PFSK-1 (cell line): ENCODE measurements around the gene IL1RN.

Experiments
- FOXP2 ChIP-seq: optimal IDR thresholded peaks from 2 replicates; pipeline ENCODE3; 2011; ENCODE audit warnings: borderline replicate concordance, control low read depth, inconsistent platforms; ENCODE audit not compliant: insufficient read depth; ENCODE audit errors: extremely low read length, extremely low read depth
- POLR2AphosphoS5 ChIP-seq: IDR thresholded peaks from 2 replicates; pipeline ENCODE4 v1.6.1; 2012; ENCODE audit warnings: low read depth, mild to moderate bottlenecking, control low read depth, low read length, moderate library complexity
- SIN3A ChIP-seq: IDR thresholded peaks from 2 replicates; pipeline ENCODE4 v1.6.1; 2012; ENCODE audit warnings: mild to moderate bottlenecking, low read length, moderate library complexity, borderline replicate concordance; ENCODE audit not compliant: insufficient read depth
- TAF1 ChIP-seq: IDR thresholded peaks from 2 replicates; pipeline ENCODE4 v1.6.1; 2012; ENCODE audit warnings: low read length, control low read depth, borderline replicate concordance; ENCODE audit not compliant: insufficient read depth
- TF ChIP-seq, protein P1 (sequence below), 2 experiments: IDR thresholded peaks; 2 replicates each; pipeline versions ENCODE4 v1.6.1 to v1.8.0; 2011 to 2012; ENCODE audit warnings: low read depth in 2 of 2, low read length in 2 of 2, control low read depth in 1 of 2, inconsistent platforms in 1 of 2, mild to moderate bottlenecking in 1 of 2, moderate library complexity in 1 of 2; ENCODE audit not compliant: insufficient read depth in 1 of 2

IL1RN gene

DNA sequence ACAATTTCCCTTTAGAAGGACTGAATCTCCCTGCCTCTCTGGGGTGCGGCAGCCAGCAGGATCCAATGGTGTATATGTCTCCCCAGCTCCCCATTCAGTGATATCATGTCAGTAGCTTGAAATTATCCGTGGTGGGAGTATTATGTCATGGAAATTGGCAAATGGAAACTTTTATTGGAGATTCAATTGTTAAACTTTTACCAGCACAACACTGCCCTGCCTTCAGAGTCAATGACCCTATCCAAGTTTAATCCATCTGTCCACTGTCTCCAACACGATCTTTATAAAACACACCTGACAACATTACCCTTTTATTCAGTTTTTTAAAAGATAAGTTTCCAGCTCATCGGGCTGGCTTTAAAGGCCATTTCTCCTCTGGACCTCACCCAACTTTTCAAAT is 5.0 kb upstream of the IL1RN start:
- TF ChIP-seq POLR2AphosphoS5 = no peak

DNA sequence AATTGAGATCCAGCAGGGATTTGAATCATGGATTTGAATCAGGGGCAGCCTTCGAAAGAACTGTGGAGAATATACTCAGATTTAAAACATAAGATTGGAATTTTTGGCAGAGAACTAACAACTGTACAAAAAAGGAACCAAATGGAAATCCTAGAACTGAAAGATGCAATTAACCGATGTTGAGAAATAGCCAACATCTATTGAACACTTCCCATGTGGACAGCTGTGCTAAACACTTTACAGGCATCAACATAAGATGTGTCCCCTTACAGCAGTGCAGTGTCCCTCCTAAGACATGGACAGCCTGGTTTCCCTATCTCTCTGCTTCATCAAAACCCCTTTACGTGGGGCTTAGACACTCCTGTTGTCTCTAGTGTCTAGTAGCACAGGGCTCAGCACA is 3.7 kb upstream of the IL1RN start:
- TF ChIP-seq TAF1 (no peak), POLR2AphosphoS5 (no peak), SIN3A (no peak), FOXP2 (no peak)
- TF ChIP-seq, protein P1, sequence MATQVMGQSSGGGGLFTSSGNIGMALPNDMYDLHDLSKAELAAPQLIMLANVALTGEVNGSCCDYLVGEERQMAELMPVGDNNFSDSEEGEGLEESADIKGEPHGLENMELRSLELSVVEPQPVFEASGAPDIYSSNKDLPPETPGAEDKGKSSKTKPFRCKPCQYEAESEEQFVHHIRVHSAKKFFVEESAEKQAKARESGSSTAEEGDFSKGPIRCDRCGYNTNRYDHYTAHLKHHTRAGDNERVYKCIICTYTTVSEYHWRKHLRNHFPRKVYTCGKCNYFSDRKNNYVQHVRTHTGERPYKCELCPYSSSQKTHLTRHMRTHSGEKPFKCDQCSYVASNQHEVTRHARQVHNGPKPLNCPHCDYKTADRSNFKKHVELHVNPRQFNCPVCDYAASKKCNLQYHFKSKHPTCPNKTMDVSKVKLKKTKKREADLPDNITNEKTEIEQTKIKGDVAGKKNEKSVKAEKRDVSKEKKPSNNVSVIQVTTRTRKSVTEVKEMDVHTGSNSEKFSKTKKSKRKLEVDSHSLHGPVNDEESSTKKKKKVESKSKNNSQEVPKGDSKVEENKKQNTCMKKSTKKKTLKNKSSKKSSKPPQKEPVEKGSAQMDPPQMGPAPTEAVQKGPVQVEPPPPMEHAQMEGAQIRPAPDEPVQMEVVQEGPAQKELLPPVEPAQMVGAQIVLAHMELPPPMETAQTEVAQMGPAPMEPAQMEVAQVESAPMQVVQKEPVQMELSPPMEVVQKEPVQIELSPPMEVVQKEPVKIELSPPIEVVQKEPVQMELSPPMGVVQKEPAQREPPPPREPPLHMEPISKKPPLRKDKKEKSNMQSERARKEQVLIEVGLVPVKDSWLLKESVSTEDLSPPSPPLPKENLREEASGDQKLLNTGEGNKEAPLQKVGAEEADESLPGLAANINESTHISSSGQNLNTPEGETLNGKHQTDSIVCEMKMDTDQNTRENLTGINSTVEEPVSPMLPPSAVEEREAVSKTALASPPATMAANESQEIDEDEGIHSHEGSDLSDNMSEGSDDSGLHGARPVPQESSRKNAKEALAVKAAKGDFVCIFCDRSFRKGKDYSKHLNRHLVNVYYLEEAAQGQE (IDR thresholded peaks at IDR 0.05; ENCODE audit: insufficient read depth in 1 of 2, low read depth in 2 of 2, low read length in 2 of 2) = no peak

DNA sequence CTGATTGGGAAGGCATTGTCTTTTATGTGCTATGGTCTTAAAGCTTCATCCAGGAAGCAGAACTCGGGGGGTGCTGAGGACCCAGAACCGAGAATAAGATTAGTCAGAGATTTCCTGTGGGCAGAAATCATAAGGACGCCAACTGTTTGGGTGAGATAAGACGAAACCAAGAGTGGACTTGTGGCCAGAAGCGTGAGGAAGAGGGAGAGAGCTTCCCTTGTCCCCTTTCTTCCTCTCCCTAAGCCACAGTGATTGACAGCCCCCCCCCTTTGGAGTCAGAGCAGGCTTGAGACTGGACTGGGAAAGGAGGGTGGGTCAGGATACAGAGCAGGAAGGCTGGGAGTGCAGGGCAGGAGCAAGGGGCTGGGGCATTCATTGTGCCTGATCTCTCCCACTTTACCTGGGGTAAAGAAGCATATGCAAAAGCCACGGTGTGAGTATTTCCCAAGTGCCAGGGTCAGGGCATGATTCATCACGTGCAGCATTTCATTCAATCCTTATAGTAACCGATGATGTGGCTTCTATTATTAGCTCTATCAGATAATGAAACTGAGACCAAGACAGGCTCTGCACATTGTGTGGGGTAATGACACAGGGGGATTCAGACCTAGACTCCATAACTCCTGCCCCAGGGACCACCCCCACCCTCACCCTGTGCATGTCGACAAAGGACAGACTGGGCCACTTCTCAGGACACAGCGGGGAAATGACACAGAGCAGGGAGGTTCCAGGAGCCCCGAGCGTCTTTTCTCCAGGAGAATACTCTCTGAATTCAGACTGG is 3.0 kb upstream of the IL1RN start:
- TF ChIP-seq POLR2AphosphoS5 (no peak), FOXP2 (no peak), TAF1 (no peak), SIN3A (no peak)
- TF ChIP-seq, protein P1 (IDR thresholded peaks at IDR 0.05; ENCODE audit: insufficient read depth in 1 of 2, low read depth in 2 of 2, low read length in 2 of 2) = no peak

DNA sequence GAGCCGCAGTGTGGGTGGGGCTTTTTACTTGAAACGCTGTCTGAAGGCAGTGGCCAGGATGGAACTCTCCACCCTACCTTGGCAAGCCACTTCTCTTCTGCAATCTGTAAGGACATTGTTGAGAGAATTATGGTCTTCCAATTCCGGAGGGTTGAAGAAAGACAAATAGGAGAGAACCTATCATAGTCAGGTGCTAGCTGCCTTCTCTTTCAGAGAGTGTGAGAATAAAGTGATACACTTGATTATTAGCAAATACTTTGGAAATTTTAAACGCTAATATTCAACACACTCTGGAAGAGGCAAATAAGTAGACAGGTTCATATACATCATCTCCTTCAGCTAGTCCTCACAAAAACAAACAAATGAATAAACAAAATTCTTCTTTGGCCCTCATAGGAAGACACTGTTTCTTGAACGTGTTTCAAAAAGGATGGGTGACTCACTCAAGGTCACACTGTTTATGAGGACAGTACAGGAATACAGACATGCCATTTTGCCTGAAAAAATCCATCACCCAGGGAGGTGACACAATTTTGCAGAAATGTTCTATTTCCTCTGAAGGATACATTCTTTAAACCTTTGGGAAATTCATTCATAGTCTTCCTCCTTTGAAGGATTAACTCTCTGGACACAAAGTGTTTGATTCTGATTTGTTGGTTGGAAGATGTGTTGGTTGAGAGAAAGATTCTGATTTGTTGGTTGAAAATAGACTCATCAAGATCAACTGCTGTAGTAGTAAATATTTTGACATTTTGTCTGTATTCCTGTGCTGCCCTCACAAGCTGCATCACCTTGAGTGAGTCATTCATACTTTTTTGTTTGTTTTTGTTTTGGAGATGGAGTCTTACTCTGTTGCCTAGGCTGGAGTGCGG is 2.2 kb upstream of the IL1RN start:
- TF ChIP-seq POLR2AphosphoS5 = no peak
- no peak for TF ChIP-seq FOXP2
- TF ChIP-seq, protein P1 (IDR thresholded peaks at IDR 0.05; ENCODE audit: insufficient read depth in 1 of 2, low read depth in 2 of 2, low read length in 2 of 2) = no peak
- no peak for TF ChIP-seq TAF1
- no peak for TF ChIP-seq SIN3A

DNA sequence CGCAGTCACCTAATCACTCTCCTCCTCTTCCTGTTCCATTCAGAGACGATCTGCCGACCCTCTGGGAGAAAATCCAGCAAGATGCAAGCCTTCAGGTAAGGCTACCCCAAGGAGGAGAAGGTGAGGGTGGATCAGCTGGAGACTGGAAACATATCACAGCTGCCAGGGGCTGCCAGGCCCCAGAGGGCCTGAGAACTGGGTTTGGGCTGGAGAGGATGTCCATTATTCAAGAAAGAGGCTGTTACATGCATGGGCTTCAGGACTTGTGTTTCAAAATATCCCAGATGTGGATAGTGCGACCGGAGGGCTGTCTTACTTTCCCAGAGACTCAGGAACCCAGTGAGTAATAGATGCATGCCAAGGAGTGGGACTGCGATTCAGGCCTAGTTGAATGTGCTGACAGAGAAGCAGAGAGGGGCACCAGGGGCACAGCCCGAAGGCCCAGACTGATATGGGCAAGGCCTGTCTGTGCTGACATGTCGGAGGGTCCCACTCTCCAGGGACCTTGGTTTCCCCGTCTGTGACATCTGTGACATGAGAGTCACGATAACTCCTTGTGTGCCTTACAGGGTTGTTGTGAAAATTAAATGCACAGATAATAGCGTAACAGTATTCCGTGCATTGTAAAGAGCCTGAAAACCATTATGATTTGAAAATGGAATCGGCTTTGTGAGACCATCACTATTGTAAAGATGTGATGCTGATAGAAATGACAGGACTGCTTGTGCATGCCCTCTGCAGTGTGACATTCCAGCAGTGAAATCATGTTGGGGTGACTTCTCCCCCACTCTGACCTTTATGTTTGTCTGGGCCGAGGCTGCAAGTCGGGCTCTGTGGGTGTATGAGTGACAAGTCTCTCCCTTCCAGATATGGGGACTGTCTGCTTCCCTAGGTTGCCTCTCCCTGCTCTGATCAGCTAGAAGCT is 510 bp downstream of the IL1RN start:
- TF ChIP-seq FOXP2 (no peak), SIN3A (no peak), POLR2AphosphoS5 (no peak), TAF1 (no peak)
- TF ChIP-seq, protein P1 (IDR thresholded peaks at IDR 0.05; ENCODE audit: insufficient read depth in 1 of 2, low read depth in 2 of 2, low read length in 2 of 2) = no peak
